NOMO-1 (cell line): ENCODE data around the gene IKBKE.

Experiments
- DNase-seq, 2 experiments: peaks; one replicate each; lab custom pipeline; 2025; ENCODE audit not compliant: unreplicated experiment in 2 of 2; lab: John Stamatoyannopoulos, UW

The IKBKE gene

GRCh38 chr1:206495011-206495461 is 24.8 kb downstream of the IKBKE start:
- DNase-seq, result no peak

GRCh38 chr1:206495493-206496046 is 25.3 kb downstream of the IKBKE start:
- DNase-seq, result peak; percentile 25 to 58

GRCh38 chr1:206496131-206496793 is 26.0 kb downstream of the IKBKE start:
- no peak for DNase-seq

GRCh38 chr1:206497363-206497762 is 27.1 kb downstream of the IKBKE start:
- no peak for DNase-seq

- no peak for DNase-seq
Measured at GRCh38 chr1:206497774-206498173, 27.5 kb downstream of the IKBKE start.

GRCh38 chr1:206498685-206499084 is 28.4 kb downstream of the IKBKE start:
- DNase-seq, result no peak

GRCh38 chr1:206500046-206500445 is 29.8 kb downstream of the IKBKE start:
- DNase-seq, result no peak

GRCh38 chr1:206501881-206502280 is 31.6 kb downstream of the IKBKE start:
- no peak for DNase-seq

GRCh38 chr1:206502403-206502802 is 32.1 kb downstream of the IKBKE start:
- DNase-seq, result no peak

- peak; percentile 19 to 27 for DNase-seq
Measured at GRCh38 chr1:206502812-206503211, 32.5 kb downstream of the IKBKE start.

GRCh38 chr1:206503591-206504362 is 33.5 kb downstream of the IKBKE start:
- peak; percentile 96 to 97 for DNase-seq

GRCh38 chr1:206504363-206504713 is 34.1 kb downstream of the IKBKE start:
- no peak for DNase-seq

GRCh38 chr1:206505702-206506355 is 35.6 kb downstream of the IKBKE start:
- peak in 1 of 2 experiments; percentile 28 for DNase-seq

GRCh38 chr1:206506405-206507283 is 36.4 kb downstream of the IKBKE start:
- no peak for DNase-seq

GRCh38 chr1:206507284-206508129 is 37.2 kb downstream of the IKBKE start, which contains the start of gene RASSF5:
TSS of gene RASSF5 (plus strand) at chr1:206507531. CDS start at chr1:206507603, 72 bp downstream.
- peak; percentile 53 to 66 for DNase-seq

- DNase-seq, result no peak
Measured at GRCh38 chr1:206508130-206508889, 38.0 kb downstream of the IKBKE start.

GRCh38 chr1:206508956-206509355 is 38.7 kb downstream of the IKBKE start:
- DNase-seq, result no peak

- DNase-seq, result no peak
Measured at GRCh38 chr1:206509612-206510257, 39.5 kb downstream of the IKBKE start.
